ENCODE measurements around the gene CTIF. TPM values are rescaled to one million over a fixed set of nuclear protein-coding genes. Genes with fewer than 3 reads are reported as not detected.

Gene CTIF
- total and polyA plus RNA-seq, 7 experiments from 2014 or later: 1.3 to 11.2 (median 2.5) TPM; not detected in 2

DNA sequence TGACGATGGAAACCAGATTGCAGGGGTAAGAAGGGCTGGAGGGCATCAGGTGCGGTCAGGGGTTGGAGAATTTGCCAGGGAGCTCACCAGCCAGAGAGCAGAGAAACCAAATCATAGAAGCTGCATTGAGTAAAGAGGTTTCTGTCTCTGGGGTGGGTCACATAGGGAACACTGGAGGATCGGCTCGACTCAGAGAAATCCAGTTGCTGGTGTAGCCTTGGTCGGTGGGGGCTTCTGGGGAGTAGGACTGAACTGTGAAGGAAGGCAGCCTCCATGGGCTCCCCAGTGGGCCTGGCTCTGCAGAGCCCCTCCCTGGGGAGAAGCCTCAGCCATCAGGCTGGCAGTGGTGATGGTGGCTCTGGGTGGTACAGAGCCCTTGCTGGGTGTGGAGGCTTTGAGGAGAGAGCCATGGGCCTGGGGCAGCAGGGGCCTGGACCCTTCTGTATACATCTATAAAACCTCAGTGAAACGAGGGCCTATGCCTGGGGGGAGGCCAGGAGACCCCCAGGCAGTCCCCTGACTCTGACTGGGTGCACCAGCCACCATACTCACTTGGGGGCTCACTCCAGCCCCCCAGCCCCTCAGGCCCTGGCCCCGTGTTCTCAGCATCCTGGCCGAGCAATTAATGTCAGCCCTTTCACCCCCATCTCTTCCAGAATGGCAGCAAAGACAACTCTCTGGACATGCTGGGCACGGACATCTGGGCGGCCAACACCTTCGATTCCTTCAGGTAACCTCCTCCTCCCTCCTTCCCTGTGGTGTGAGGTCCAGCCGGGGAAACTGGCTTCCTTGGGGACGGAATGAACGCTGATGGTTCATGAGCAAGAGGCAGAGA lies 124.5 kb downstream of the CTIF start:
- Histone ChIP-seq H3K27me3 (ENCODE audit: control insufficient read depth in 2 of 2, insufficient read depth in 2 of 2, low read length in 2 of 2) (no peaks in the 10 kb centered on the region), H3K36me3 (ENCODE audit: control insufficient read depth in 2 of 3, insufficient read depth in 3 of 3, low read length in 3 of 3) (no peaks in the 10 kb centered on the region), H3K9me3 (ENCODE audit: control insufficient read depth in 2 of 3, low read length in 3 of 3) (no peaks in the 10 kb centered on the region), H3K4me1 (ENCODE audit: control insufficient read depth in 2 of 2, insufficient read depth in 2 of 2, low read length in 2 of 2) (no peaks in the 10 kb centered on the region), H3K4me3 (ENCODE audit: low read length) (no peak overlapping the region), H3K27ac (ENCODE audit: low read depth, low read length) (no peak overlapping the region)
- peaks cover 0 to 9% (median 0%) of the 10 kb centered on the region in 5 donors for H3K36me3 Mint-ChIP-seq
- CTCF ChIA-PET: no interaction called here
- H3K27ac Mint-ChIP-seq: no peak overlapping the region
- peaks cover 0 to 7% (median 0%) of the 10 kb centered on the region in 7 donors for H3K4me1 Mint-ChIP-seq
- H3K4me3 Mint-ChIP-seq: no peak overlapping the region
- peaks cover 0 to 14% (median 6%) of the 10 kb centered on the region in 11 donors for H3K9me3 Mint-ChIP-seq
- H3K27me3 Mint-ChIP-seq: peaks cover 0 to 17% (median 11%) of the 10 kb centered on the region in 5 donors
- ATAC-seq: no peak
- POLR2A ChIA-PET: no interaction called here
- no peak for DNase-seq
- intact Hi-C loops (cut with micrococcal nuclease): no loop called here

DNA sequence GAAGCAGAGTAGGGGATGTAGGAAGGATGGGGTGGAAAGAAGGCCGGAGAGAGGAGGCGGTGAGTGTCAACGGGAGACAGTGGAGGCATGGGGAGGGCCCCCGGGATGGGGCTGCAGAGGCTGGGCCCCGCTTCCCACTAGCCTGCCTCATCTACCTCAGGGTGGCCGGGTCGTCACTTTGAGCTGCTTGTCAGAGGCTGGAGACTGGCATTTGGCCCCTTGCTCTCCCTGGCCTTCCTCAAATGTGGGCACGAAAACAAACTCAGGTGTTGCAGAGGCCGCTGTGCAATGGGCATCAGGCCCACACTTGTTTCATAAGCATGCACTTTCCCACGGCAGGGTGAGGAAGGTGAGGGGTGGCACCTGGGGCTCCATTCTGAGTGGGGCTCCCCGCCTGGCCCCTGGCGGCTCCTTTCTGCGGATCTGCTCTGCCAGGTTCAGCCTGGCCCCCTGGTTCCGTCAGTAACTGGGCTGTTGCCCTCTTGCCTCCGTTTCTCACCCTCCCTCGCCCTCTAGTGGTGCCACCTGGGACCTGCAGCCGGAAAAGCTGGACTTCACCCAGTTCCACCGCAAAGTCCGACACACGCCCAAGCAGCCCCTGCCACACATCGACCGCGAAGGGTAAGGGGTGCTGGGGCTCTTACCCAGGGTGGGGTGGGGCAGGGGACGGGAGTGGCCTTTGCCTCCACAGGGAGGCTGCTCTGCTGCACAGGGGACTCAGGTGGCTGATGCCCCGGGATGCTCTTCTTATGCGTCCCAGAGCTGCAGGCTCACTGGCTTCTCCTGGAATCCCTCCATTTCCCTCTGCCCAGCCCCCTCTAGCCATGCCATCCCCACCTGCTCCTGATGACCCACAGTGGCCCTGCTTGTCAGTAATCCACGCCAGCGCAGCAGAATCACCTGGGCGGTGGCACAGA lies 125.4 kb downstream of the CTIF start:
- peaks cover 0 to 14% (median 6%) of the 10 kb centered on the region in 11 donors for H3K9me3 Mint-ChIP-seq
- H3K4me1 Mint-ChIP-seq: peaks cover 0 to 7% (median 0%) of the 10 kb centered on the region in 7 donors
- POLR2A ChIA-PET: no interaction called here
- H3K27me3 Mint-ChIP-seq: peaks cover 0 to 17% (median 11%) of the 10 kb centered on the region in 5 donors
- ATAC-seq (peak; percentile 63), DNase-seq (peak in 6 of 9 donors; percentile 8 to 63 (median 35))
- peaks cover 0 to 9% (median 0%) of the 10 kb centered on the region in 5 donors for H3K36me3 Mint-ChIP-seq
- CTCF ChIA-PET: interaction anchor here (1.3 kb wide), 1 partner anchor 188 kb away, joined by 5 read pairs; no protein-coding TSS in a partner anchor
- H3K27ac ChIP-seq (ENCODE audit: low read depth, low read length): no peak overlapping the region
- H3K4me1 ChIP-seq (ENCODE audit: control insufficient read depth in 2 of 2, insufficient read depth in 2 of 2, low read length in 2 of 2): no peaks in the 10 kb centered on the region
- intact Hi-C loops (cut with micrococcal nuclease): loop anchor here in 1 of 2 donors (1.0 kb wide), 1 partner anchor 188 kb away; no protein-coding TSS in a partner anchor
- H3K27ac Mint-ChIP-seq: peak overlapping the region in 1 of 9 donors; percentile 78
- H3K4me3 Mint-ChIP-seq: no peak overlapping the region
- H3K36me3 ChIP-seq (ENCODE audit: control insufficient read depth in 2 of 3, insufficient read depth in 3 of 3, low read length in 3 of 3): no peaks in the 10 kb centered on the region
- no peak overlapping the region for H3K4me3 ChIP-seq (ENCODE audit: low read length)
- no peaks in the 10 kb centered on the region for H3K27me3 ChIP-seq (ENCODE audit: control insufficient read depth in 2 of 2, insufficient read depth in 2 of 2, low read length in 2 of 2)
- no peaks in the 10 kb centered on the region for H3K9me3 ChIP-seq (ENCODE audit: control insufficient read depth in 2 of 3, low read length in 3 of 3)

DNA sequence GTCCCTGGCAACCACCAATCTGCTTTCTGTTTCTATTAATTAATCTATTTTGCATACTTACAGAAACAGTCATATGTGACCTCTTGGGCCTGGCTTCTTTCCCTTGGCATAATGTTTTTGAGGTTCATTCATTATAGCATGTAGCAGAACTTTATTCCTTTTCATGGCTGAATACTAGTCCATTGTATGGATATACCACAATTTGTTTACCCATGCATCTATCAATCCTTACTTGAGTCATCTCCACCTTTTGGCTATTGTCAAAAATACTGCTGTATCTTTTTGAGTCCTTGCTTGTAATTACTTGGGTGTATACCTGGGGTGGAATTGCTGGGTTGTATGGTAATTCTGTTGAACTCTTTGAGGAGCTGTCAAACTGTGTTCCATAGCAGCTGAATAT lies 126.8 kb downstream of the CTIF start:
- CTCF ChIA-PET: interaction anchor here (0.6 kb wide), 1 partner anchor 480 kb away, joined by 3 read pairs; no protein-coding TSS in a partner anchor
- Histone ChIP-seq H3K9me3 (ENCODE audit: control insufficient read depth in 2 of 3, low read length in 3 of 3) (no peaks in the 10 kb centered on the region), H3K27ac (ENCODE audit: low read depth, low read length) (no peak overlapping the region), H3K36me3 (ENCODE audit: control insufficient read depth in 2 of 3, insufficient read depth in 3 of 3, low read length in 3 of 3) (no peaks in the 10 kb centered on the region), H3K4me3 (ENCODE audit: low read length) (no peak overlapping the region), H3K27me3 (ENCODE audit: control insufficient read depth in 2 of 2, insufficient read depth in 2 of 2, low read length in 2 of 2) (no peaks in the 10 kb centered on the region), H3K4me1 (ENCODE audit: control insufficient read depth in 2 of 2, insufficient read depth in 2 of 2, low read length in 2 of 2) (no peaks in the 10 kb centered on the region)
- Mint-ChIP-seq H3K4me1 (peaks cover 0 to 7% (median 0%) of the 10 kb centered on the region in 7 donors), H3K27me3 (peaks cover 0 to 17% (median 11%) of the 10 kb centered on the region in 5 donors), H3K4me3 (no peak overlapping the region), H3K9me3 (peaks cover 0 to 15% (median 6%) of the 10 kb centered on the region in 11 donors), H3K36me3 (peaks cover 0 to 9% (median 0%) of the 10 kb centered on the region in 5 donors), H3K27ac (no peak overlapping the region)
- DNase-seq (no peak), ATAC-seq (no peak)
- intact Hi-C loops (cut with micrococcal nuclease): no loop called here
- POLR2A ChIA-PET: no interaction called here

DNA sequence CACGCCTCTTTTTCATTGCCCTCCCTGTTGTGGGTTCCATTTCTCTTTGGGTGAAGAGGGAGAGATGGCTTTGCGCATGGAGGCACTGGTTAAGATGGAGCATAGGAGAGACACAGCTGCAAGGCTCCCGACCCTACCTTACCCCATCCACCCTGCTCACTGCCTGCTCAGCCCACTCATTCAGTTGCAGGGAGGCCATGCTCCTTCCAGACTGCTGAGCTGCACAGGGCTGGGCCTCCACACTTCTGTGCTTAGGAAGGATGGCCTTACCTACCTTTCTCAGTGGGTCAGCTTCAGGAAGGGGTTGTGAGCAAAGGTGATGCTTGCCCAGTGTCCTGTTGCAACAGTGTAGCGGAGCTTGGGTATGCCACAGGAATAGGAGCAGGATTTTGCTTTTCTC lies 127.8 kb downstream of the CTIF start:
- H3K36me3 Mint-ChIP-seq: peaks cover 0 to 16% (median 3%) of the 10 kb centered on the region in 5 donors
- Histone ChIP-seq H3K4me1 (ENCODE audit: control insufficient read depth in 2 of 2, insufficient read depth in 2 of 2, low read length in 2 of 2) (no peaks in the 10 kb centered on the region), H3K36me3 (ENCODE audit: control insufficient read depth in 2 of 3, insufficient read depth in 3 of 3, low read length in 3 of 3) (no peaks in the 10 kb centered on the region), H3K27me3 (ENCODE audit: control insufficient read depth in 2 of 2, insufficient read depth in 2 of 2, low read length in 2 of 2) (no peaks in the 10 kb centered on the region), H3K4me3 (ENCODE audit: low read length) (no peak overlapping the region), H3K27ac (ENCODE audit: low read depth, low read length) (no peak overlapping the region), H3K9me3 (ENCODE audit: control insufficient read depth in 2 of 3, low read length in 3 of 3) (peaks cover 0 to 9% (median 0%) of the 10 kb centered on the region in 3 experiments)
- H3K27me3 Mint-ChIP-seq: peaks cover 0 to 9% (median 5%) of the 10 kb centered on the region in 5 donors
- intact Hi-C loops (cut with micrococcal nuclease): no loop called here
- ChIA-PET CTCF (interaction anchor here (0.7 to 1.3 kb wide), 2 partner anchors 16 to 41 kb away, joined by 3 to 4 read pairs; no protein-coding TSS in a partner anchor), POLR2A (no interaction called here)
- ATAC-seq: no peak
- peaks cover 4 to 25% (median 12%) of the 10 kb centered on the region in 11 donors for H3K9me3 Mint-ChIP-seq
- peaks cover 0 to 5% (median 0%) of the 10 kb centered on the region in 7 donors for H3K4me1 Mint-ChIP-seq
- no peak overlapping the region for H3K4me3 Mint-ChIP-seq
- no peak for DNase-seq
- no peak overlapping the region for H3K27ac Mint-ChIP-seq

DNA sequence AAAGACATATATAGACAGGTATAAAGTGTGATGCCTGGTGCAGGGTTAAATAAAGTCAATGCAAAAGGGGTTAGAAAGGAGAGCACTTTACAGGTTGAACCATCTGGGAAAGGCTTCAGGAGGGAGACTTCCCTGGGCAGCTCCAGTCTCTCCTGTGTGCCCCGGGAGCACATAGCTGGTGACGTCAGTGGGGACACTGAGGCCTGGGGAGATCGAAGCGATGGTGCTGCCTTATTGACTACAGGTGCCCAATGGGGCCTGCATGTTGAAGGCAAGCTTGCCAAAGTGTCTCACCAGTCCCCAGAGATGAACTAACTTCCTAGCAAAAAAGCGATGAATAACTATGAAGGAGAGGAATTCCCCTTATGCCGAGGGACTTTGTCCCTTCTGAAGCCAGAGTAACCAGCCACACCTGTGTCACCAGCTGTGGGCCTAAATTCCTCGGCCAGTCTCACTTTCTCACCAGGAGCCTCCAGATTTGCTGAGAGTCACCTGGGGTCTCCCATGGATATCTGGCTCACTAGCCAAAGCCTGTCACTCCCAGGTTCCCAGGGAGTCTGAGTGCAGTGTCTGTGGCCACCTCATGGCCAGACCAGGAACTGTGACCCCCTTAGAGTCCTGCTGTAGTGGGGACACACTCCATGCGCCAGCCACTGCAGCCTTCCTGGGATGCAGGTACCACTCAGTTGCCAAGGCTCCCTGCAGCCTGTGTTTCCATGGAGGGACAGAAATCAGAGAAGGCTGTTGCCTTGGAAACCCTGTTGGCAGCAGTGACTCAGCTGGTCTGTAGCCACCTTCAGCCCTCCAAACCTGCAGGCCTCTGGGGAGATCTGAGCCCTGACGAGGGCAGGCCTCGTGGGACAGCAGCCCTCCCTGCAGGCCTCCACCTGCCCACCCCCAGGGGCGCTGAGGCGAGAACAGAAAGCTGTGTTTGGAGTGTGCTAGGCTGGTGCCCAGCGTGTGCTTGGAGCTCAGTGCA lies 128.7 kb downstream of the CTIF start:
- Histone ChIP-seq H3K4me1 (ENCODE audit: control insufficient read depth in 2 of 2, insufficient read depth in 2 of 2, low read length in 2 of 2) (no peaks in the 10 kb centered on the region), H3K36me3 (ENCODE audit: control insufficient read depth in 2 of 3, insufficient read depth in 3 of 3, low read length in 3 of 3) (no peaks in the 10 kb centered on the region), H3K27ac (ENCODE audit: low read depth, low read length) (no peak overlapping the region), H3K4me3 (ENCODE audit: low read length) (no peak overlapping the region), H3K9me3 (ENCODE audit: control insufficient read depth in 2 of 3, low read length in 3 of 3) (peaks cover 0 to 9% (median 0%) of the 10 kb centered on the region in 3 experiments), H3K27me3 (ENCODE audit: control insufficient read depth in 2 of 2, insufficient read depth in 2 of 2, low read length in 2 of 2) (no peaks in the 10 kb centered on the region)
- intact Hi-C loops (cut with micrococcal nuclease): no loop called here
- Mint-ChIP-seq H3K4me3 (no peak overlapping the region), H3K27ac (no peak overlapping the region), H3K4me1 (peaks cover 0 to 3% (median 0%) of the 10 kb centered on the region in 7 donors), H3K27me3 (peaks cover 0 to 8% (median 4%) of the 10 kb centered on the region in 5 donors), H3K36me3 (peaks cover 0 to 18% (median 4%) of the 10 kb centered on the region in 5 donors), H3K9me3 (peaks cover 5 to 28% (median 11%) of the 10 kb centered on the region in 11 donors)
- ATAC-seq (no peak), DNase-seq (no peak)
- POLR2A ChIA-PET: interaction anchor here (0.6 kb wide), 1 partner anchor 1220 kb away, joined by 6 read pairs; no protein-coding TSS in a partner anchor
- CTCF ChIA-PET: interaction anchor here (1.3 kb wide), 1 partner anchor 17 kb away, joined by 3 read pairs; no protein-coding TSS in a partner anchor

Measured in naive thymus-derived CD4-positive, alpha-beta T cell (primary cell).